ENCODE results near the gene GAS2. TPM values are rescaled to one million over a fixed set of nuclear protein-coding genes. Genes with fewer than 3 reads are reported as not detected.

The GAS2 gene
- polyA plus RNA-seq, 3 donors, result 0.86 to 1.00 (median 0.89) TPM

- no peak for DNase-seq
- no peak overlapping the region for H3K4me3 Mint-ChIP-seq
- H3K36me3 Mint-ChIP-seq, result no peaks in the 10 kb centered on the region
- Histone ChIP-seq H3K4me2 (replicated peaks; ENCODE audit: extremely low read depth, low read length, poor library complexity, severe bottlenecking) (no peak overlapping the region), H3K27me3 (ENCODE audit: control insufficient read depth in 2 of 2, insufficient read depth in 2 of 2, low read length in 2 of 2) (no peaks in the 10 kb centered on the region), H3K36me3 (replicated peaks in 1 of 2; ENCODE audit: control insufficient read depth in 1 of 2, insufficient read depth in 2 of 2, low read length in 2 of 2) (no peaks in the 10 kb centered on the region), H3K9me3 (replicated peaks in 1 of 2; ENCODE audit: control insufficient read depth in 1 of 2, insufficient read depth in 1 of 2, low read length in 2 of 2) (no peaks in the 10 kb centered on the region), H3K4me3 (replicated peaks in 1 of 3; ENCODE audit: low read depth in 2 of 3, low read length in 3 of 3) (no peak overlapping the region), H3K27ac (ENCODE audit: low read depth in 1 of 2, low read length in 2 of 2) (no peak overlapping the region), H4K20me1 (ENCODE audit: insufficient read depth, low read length) (no peaks in the 10 kb centered on the region), H3K4me1 (ENCODE audit: control insufficient read depth in 1 of 2, insufficient read depth in 2 of 2, low read length in 2 of 2) (no peaks in the 10 kb centered on the region), H3K79me2 (ENCODE audit: insufficient read depth, low read length) (no peaks in the 10 kb centered on the region), H3K9ac (ENCODE audit: insufficient read depth, low read length, poor library complexity, severe bottlenecking) (no peak overlapping the region), H2AFZ (ENCODE audit: insufficient read depth, low read depth, low read length, poor library complexity, severe bottlenecking) (no peak overlapping the region)
- WGBS (ENCODE audit: insufficient coverage), result no CpG with 5 or more reads among the region's 1 CpG
- H3K27me3 Mint-ChIP-seq (ENCODE audit: low read depth in 3 of 3), result no peaks in the 10 kb centered on the region
- no peaks in the 10 kb centered on the region for H3K4me1 Mint-ChIP-seq
- no peak overlapping the region for H3K27ac Mint-ChIP-seq
- intact Hi-C loops (cut with micrococcal nuclease), result no loop called here
- no peak for TF ChIP-seq CTCF (IDR thresholded peaks at IDR 0.05)
- H3K9me3 Mint-ChIP-seq, result peaks cover 0 to 3% (median 0%) of the 10 kb centered on the region in 7 donors
These were observed 67.3 kb downstream of the GAS2 start for GRCh38 chr11:22733475-22734248.

GRCh38 chr11:22734628-22735345 is 68.4 kb downstream of the GAS2 start:
- H3K4me3 ChIP-seq (replicated peaks in 1 of 3; ENCODE audit: low read depth in 2 of 3, low read length in 3 of 3), result no peak overlapping the region
- no CpG with 5 or more reads among the region's 2 CpGs for WGBS (ENCODE audit: insufficient coverage)
- H3K9me3 Mint-ChIP-seq, result peaks cover 0 to 5% (median 0%) of the 10 kb centered on the region in 7 donors
- DNase-seq, result no peak
- H4K20me1 ChIP-seq (ENCODE audit: insufficient read depth, low read length), result no peaks in the 10 kb centered on the region
- no peak overlapping the region for H2AFZ ChIP-seq (ENCODE audit: insufficient read depth, low read depth, low read length, poor library complexity, severe bottlenecking)
- no peaks in the 10 kb centered on the region for H3K9me3 ChIP-seq (replicated peaks in 1 of 2; ENCODE audit: control insufficient read depth in 1 of 2, insufficient read depth in 1 of 2, low read length in 2 of 2)
- TF ChIP-seq CTCF (IDR thresholded peaks at IDR 0.05), result no peak
- H3K4me1 ChIP-seq (ENCODE audit: control insufficient read depth in 1 of 2, insufficient read depth in 2 of 2, low read length in 2 of 2), result no peaks in the 10 kb centered on the region
- no peak overlapping the region for H3K27ac ChIP-seq (ENCODE audit: low read depth in 1 of 2, low read length in 2 of 2)
- H3K9ac ChIP-seq (ENCODE audit: insufficient read depth, low read length, poor library complexity, severe bottlenecking), result no peak overlapping the region
- H3K36me3 ChIP-seq (replicated peaks in 1 of 2; ENCODE audit: control insufficient read depth in 1 of 2, insufficient read depth in 2 of 2, low read length in 2 of 2), result no peaks in the 10 kb centered on the region
- intact Hi-C loops (cut with micrococcal nuclease), result no loop called here
- no peaks in the 10 kb centered on the region for H3K27me3 Mint-ChIP-seq (ENCODE audit: low read depth in 3 of 3)
- H3K27ac Mint-ChIP-seq, result no peak overlapping the region
- no peak overlapping the region for H3K4me2 ChIP-seq (replicated peaks; ENCODE audit: extremely low read depth, low read length, poor library complexity, severe bottlenecking)
- no peaks in the 10 kb centered on the region for H3K36me3 Mint-ChIP-seq
- no peaks in the 10 kb centered on the region for H3K4me1 Mint-ChIP-seq
- H3K27me3 ChIP-seq (ENCODE audit: control insufficient read depth in 2 of 2, insufficient read depth in 2 of 2, low read length in 2 of 2), result no peaks in the 10 kb centered on the region
- H3K4me3 Mint-ChIP-seq, result no peak overlapping the region
- H3K79me2 ChIP-seq (ENCODE audit: insufficient read depth, low read length), result no peaks in the 10 kb centered on the region

All from CD14-positive monocyte (primary cell).